Heart left ventricle (tissue), 13 donors: ENCODE data around the gene UBQLN1.

Experiments
- CTCF ChIP-seq, 12 donors: fragments of 200-600 bp; sonication (generic) in 4 of 12; IDR thresholded peaks; one replicate each; pipeline versions ENCODE4 v1.5.0 to v1.8.0; 2018 to 2022; ENCODE audit warnings: antibody characterized with exemption in 12 of 12, mild to moderate bottlenecking in 5 of 12
- POLR2A ChIP-seq, 2 donors: fragments of 450-650 bp; IDR thresholded peaks; one replicate each; pipeline ENCODE4 v1.6.1; 2017; ENCODE audit warnings: antibody characterized with exemption in 2 of 2, mild to moderate bottlenecking in 2 of 2, moderate library complexity in 2 of 2
- donor health status: ischemic (EF 13 %, LVEDD 7.1; RV severe dilation, severe dysfunction).
- donor health status: DM: no; HTN: yes; CAD: no.
- donor health status: DM: no; HTN: no; CAD: no.
- donor health status: ischemic (EF 25% LVEDD 6.9; RV normal size, moderate dysfunction).
- donor health status: ischemic (EF 25% LVEDD 5.7; RV mildly dilated, moderate dysfunction).
- donor health status: ischemic (EF 35%, LVEDD 5.7; RV mildly dilated, moderate dysfunction).
- donor health status: nonischemic (EF 11% LVEDD 7.7; RV severe dilation, severe dysfunction).
- donor health status: DM: yes; HTN: yes; CAD: no.
- donor health status: PGD.
- donor health status: ischemic (EF 29% LVEDD 5.4; RV normal size, mild dysfunction).
- donor health status: nonischemic (EF 23%, LVEDD 6.1; RV moderate dilation, normal function).

DNA sequence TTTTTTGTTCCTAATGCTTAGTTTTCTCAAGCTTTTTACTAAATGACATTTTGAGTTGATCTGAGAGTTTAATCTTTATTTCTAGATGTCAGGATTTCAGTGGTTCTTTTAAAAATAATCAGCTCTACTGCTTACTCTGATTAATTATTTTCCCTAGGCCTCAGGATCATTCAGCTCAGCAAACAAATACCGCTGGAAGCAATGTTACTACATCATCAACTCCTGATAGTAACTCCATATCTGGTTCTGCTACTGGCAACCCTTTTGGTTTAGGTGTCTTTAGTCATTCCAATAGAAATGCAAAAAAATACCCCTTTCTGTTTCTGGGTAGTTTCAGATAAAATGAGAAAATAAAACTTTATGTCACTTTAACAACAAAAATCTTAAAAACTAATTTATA lies 90.5 kb downstream of the UBQLN1 start:
- no peak for TF ChIP-seq CTCF (IDR thresholded peaks at IDR 0.05)
- no peak for TF ChIP-seq POLR2A (IDR thresholded peaks at IDR 0.05)
